GM21423 (cell line): ENCODE data around the gene SURF4.
"Not testable (repeated sequence)": the region's sequence is repeated elsewhere in the genome, so short reads cannot be mapped to it uniquely, and the experiment has no call there.

ENCODE experiments used
- ATAC-seq: cut with Tn5 transposase; IDR thresholded peaks from one replicate; pipeline ENCODE4 v1.9.1; 2021; ENCODE audit warnings: mild to moderate bottlenecking, moderate library complexity; ENCODE audit not compliant: unreplicated experiment

The SURF4 gene

DNA sequence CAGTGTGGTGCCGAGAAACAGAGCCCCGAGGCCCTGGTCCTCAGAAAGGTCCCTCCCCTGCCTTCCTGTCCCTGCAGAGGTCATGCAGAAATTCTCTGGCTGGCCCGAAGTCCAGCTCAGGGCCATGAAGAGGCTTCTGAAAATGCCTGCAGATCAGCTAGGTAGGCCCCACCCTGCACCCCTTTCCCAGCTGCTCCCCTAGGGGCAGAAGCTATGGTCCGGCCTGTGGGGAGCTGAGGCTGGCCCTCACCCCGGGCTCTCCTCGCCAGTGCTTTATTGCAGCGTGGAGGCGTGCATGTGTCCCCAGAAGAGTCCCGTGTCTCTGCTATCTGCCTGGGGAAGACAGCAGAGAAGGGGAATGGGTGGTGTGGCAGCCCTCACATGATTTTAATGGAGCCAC is 22.0 kb upstream of the SURF4 start:
- ATAC-seq, result no peak

DNA sequence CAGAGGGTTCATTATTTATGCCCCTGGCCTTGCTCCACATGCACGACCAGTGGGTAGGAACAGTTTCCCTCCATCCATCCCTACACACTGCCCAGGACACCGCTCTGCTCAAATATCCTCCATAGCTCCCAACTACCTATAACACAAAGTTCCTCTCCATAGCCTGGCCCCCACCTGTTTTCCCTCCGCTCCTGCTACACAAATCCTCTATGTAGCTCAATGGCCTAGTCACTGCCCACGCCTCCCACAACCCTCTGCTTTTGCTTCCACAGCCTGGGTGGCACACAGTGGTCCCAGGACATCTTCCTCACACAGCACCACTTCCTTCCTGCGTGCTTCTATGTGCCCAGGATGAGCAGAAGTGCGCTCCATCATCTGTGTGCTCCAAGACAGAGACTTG is 21.5 kb upstream of the SURF4 start:
- no peak for ATAC-seq

DNA sequence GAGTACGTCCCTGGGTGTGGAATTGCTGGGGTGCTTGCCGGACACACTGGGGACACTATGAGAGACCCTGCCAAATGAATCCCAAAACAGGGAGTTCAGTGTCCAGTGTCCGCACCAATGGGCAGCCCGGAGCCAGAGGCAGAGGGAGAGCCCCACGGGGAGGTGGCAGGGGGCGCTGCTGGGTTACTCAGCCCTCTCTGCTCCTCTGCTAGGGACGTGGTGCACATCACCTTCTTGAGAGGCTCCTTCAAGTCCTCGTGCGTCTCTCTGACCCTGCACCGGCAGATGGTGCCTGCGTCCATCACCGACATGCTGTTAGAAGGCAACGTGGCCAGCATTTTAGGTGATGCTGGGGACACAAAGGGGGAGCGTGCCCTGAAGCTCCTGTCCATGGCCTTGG is 21.1 kb upstream of the SURF4 start:
- no peak for ATAC-seq

DNA sequence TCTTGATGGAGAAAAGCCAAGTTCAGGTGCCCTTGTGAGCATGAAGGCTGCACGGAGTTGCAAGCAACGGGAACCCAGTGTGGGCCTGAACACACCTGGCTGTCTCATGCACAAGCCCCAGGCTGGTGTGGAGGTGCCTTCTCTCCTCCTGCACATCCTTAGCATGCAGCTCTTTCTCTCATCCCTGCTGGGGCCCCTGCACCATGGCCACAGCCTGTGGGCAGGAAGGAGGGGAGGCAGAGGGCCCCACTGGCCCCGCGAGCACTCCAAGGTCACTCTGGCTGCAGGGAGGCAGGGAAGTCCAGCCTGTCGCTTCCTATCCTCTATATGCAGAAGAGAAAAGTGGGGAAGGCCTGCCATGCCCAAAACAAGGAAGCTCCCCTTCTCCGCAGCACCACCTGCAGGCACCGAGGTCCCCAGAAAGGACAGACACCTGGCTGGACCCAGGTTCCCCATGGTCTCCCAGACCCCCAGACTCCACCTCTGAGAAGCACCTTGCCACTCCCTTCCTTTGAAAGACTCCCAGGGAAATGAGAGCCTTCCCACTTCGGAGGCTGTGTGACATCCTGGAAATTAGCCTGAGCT is 18.9 kb upstream of the SURF4 start:
- no peak for ATAC-seq

DNA sequence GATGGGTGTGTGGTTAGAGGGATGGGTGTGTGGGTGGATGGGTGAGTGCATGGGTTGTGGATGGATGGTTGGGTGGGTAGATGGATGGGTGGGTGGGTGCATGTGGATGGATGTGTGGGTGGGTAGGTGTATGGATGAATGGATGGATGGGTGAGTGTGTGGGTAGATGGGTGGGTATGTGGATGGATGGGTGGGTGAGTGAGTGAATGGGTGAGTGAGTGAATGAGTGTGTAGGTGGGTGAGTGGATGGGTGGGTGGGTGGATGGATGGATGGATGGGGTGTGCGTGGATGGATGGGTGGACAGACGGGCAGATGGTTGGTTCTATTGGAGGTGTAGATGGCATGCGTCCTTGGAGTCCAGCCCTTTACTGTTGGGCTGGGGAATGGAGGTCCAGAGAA is 17.5 kb upstream of the SURF4 start:
- no peak for ATAC-seq

DNA sequence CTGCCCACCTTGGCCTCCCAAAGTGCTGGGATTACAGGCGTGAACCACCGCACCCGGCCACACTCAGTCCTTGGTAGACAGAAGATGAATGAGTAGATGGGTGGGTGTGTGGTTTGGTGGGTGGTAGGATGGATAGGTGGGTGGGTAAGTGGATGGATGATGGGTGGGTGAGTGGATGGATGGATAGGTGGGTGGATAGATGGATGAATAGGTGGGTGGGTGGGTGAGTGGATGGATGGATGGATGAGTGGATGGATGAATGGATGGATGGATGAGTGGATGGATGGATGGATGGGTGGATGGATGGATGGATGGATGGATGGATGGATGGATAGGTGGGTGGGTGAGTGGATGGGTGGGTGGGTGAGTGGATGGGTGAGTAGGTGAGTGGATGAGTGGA is 16.4 kb upstream of the SURF4 start:
- not testable (repeated sequence) for ATAC-seq

DNA sequence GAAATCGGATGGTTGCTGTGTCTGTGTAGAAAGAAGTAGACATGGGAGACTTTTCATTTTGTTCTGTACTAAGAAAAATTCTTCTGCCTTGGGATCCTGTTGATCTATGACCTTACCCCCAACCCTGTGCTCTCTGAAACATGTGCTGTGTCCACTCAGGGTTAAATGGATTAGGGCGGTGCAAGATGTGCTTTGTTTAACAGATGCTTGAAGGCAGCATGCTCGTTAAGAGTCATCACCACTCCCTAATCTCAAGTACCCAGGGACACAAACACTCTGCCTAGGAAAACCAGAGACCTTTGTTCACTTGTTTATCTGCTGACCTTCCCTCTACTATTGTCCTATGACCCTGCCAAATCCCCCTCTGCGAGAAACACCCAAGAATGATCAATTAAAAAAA is 15.6 kb upstream of the SURF4 start:
- not testable (repeated sequence) for ATAC-seq

DNA sequence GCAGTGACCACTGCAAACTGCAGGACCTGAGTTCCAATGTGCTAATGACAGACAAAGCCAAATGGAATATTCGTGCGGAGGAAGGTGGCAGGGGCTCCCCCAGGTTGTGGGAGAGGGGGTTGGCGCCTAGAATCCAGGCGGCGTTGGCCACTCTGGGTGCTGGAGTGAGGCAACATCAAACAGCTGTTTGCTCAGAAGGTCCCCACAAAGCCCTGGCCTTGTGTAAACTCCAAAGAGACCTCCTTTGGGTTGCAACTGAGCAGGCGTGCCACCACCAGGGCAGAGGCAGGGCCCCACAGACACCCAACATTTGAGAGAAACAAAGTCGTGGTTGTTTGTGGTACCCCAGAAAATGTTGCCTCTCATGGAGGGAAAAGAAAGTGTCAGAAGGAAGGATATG is 14.9 kb upstream of the SURF4 start:
- no peak for ATAC-seq

DNA sequence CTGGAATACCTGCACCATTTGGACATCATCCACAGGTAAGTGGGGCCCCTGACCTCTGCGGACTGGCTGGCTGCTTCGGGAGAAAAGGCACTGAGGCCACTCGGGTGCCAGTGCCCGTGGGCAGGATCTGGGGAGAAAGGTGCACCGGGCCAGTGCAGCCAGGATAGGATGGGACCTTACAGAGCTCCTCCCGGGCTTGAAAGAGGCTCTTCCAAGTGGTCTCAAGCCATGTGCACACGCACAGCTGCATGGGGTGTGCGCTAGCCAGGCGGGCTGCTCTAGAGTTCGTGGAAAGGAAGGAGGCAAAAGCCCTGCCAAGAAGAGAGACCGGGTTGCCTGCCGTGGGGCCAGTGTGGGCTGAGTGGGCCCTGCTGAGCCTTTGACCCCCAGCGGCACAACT is 13.7 kb upstream of the SURF4 start:
- ATAC-seq, result no peak

DNA sequence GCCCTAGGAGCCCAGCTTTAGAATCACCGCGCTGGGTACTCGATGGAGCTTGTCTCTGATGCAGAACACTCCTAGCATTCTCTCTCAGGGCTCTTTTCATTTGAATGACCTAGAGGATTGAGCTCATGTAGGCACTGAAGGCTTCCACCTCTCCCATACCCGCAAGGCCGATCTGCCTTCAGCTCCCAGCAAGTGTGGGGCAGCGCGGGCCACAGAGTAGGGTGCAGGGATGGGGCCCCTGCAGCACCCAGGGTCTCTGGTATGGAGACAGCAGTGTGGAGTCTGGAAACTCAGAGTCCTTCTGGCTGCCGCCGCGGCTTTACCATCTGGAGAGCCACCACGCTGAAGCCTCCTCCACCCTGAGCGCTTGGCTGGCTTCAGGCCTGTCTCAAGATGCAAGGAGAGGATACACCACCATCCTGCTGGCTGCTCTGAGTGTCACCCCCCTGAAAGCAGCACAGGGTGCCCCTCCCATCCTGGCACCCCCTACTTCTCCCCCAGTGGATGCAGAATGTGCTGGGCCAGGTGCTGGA is 13.2 kb upstream of the SURF4 start:
- ATAC-seq, result no peak

DNA sequence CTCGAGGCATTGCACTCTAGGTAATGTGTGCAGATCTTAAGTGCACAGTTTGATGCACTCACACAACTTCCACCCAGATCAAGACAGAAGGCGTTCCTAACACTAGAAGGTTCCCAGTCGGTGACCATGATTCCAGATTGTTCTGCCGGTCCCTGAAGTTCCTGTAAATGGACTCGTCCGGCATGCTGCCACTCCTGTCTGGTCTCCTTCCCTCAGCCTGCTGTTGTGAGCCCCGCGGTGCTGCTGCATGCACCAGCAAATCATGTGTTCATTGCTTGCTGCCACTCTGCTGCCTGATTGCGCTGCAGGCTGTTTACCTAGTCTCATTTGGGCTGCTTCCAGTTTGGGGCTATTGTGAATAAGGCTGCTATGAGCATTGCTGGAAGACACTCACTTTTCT is 11.8 kb upstream of the SURF4 start:
- no peak for ATAC-seq

DNA sequence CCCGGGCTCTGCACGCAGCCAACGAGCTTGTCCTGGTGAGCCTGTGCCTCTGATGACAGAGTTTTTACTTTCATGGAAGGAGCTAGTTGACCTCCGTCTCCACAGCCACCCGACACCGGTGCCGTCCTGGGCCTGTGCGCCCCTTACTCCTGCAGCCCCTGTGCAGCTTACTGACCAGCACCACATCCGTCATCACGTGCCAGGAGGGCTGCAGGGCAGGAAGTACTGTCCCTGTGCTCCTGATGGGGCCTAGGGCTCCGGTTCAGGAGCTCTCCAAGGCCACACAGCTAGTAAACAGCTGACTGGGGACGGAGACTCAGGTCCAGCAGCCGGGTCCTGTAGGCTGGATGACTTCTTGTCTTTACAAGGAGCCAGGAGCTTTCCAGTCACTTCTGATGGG is 10.5 kb upstream of the SURF4 start:
- ATAC-seq, result no peak

DNA sequence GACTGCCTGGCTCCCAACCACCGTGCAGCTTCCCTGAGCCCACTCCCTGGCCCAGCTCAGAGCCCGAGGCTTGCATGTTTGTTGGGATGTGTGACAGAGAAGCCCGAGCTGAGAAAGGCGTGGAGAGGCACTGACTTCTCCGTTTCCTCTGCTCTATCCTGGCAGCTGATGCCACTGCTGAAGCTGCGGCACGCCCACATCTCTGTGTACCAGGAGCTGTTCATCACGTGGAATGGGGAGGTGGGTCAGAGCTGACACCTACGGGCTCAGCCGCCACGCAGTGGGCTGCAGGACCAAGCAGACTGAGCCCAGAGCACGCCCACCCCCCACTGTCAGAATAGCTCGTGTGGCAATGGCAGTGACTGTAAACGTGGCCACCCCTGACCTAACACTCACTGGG is 9.6 kb upstream of the SURF4 start:
- no peak for ATAC-seq

DNA sequence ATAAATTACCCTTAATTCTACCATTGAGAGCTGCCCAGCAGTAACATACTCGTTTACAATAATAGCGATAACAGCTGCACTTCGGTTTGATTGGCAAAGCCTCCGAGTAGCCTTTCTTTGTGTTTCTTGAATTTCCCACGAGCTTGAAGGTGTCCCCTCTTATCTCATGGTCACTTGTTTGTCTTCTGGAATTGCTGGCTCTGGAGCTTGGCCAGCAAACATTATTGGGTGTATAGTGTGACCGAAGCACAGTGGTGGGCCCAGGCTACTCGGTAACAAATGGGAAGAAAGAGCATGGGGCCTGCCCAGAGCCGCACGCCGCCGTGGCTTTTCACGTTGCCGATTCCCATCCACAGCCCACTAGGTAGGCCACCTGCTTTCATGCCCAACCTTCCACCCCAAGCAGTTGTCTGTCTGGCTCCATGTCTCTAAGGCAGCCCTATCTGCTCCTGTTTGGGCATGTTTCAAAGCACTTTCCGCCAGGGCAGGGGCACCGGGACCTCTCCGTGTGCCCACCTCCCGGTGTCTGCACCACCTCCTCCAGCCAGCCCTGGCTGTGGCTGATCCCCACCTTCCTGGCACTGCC is 9.0 kb upstream of the SURF4 start:
- ATAC-seq, result no peak

DNA sequence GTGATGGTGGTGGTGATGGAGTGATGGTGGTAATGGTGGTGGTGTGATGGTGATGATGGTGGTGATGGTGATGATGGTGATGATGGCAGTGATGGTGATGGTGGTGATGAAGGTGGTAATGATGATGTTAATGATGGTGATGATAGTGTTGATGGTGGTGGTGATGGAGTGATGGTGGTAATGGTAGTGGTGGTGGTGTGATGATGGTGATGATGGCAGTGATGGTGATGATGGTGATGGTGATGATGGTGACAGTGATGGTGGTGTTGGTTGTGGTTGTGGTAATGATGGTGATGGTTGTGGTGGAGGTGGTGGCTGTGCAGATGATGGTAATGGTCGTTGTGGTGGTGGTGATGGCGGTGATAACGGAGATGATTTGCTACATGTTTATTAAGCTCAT is 7.6 kb upstream of the SURF4 start:
- ATAC-seq, result no peak

DNA sequence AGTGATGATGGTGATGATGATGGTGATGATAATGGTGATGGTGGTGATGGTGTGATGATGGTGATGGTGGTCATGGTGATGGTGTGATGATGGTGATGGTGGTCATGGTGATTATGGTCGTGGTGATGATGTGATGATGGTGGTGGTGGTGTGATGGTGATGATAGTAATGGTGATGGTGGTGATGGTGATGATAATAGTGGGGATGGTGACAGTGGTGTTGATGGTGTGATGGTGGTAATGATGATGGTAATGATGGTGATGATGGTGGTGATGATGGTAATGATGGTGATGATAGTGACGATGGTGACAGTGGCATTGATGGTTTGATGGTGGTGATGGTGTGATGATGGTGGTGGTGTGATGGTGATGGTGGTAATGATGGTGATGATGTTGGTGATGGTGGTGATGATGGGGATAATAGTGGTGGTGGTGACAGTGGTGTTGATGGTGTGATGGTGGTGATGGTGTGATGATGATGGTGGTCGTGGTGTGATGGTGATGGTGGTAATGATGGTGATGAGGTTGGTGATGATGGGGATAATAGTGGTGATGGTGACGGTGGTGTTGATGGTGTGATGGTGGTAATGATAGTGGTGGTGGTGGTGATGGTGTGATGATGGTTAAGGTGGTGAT is 6.8 kb upstream of the SURF4 start:
- ATAC-seq, result no peak

DNA sequence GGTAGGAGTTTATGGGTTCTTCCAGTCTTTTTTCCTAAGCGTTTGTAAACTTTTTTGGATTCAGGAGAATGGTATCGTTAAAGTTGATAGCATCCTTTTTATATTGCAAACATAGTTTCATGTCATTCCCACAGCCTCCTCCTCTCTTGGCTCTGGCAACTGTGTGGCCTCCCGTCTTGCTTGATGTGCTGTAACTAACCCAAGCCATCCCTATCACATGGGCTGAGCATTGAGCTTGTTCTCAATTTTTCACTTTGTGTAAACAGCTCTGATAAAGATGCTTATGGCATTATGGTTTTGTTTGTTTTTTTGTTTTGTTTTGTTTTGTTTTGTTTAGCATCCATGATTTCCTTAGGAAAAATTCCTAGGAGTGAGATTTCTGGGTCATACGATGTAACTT is 4.9 kb upstream of the SURF4 start:
- ATAC-seq, result no peak

DNA sequence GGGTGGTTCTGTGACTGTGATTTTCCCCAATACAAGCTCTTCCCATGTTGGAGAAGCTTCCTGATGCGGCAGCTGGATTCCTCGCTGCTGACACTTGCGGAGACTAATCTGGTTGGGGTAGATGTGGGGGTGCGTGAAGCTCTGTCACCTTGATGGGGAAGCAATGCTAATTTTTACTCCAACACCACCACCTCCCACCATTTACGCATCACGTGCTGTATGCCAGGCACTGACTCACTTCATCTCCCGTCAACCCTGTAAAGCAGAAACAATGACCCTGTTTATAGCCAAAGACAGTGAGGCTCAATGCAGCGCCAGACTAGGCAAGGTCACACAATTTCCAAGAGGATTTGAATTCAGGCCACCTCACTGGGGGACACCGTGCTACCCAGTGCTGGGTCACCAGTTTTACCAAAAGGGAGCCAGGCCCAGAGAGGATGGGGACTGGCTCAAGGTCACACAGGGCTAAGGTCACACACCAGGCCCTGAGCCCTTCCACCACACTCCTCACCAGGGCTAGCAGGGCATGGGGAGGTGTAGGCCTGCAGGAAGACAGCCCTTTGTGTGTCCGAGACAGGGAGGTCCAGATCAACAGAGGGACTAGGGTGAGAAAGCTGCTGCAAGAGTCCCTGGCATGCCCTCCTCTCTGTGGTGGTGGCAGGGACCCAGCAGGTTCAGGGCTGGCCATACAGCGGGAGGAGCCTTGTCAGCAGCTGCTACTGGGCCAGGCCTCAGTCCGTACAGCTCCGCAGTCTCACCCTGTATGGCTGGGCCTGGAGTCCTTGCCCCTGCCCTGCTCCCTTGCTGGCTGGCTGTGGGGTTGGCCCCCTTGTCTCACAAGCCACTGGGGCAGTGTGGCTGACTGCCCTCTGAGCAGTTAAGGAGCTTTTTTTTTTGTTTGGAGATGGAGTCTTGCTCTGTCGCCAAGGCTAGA is 3.6 kb upstream of the SURF4 start:
- no peak for ATAC-seq

DNA sequence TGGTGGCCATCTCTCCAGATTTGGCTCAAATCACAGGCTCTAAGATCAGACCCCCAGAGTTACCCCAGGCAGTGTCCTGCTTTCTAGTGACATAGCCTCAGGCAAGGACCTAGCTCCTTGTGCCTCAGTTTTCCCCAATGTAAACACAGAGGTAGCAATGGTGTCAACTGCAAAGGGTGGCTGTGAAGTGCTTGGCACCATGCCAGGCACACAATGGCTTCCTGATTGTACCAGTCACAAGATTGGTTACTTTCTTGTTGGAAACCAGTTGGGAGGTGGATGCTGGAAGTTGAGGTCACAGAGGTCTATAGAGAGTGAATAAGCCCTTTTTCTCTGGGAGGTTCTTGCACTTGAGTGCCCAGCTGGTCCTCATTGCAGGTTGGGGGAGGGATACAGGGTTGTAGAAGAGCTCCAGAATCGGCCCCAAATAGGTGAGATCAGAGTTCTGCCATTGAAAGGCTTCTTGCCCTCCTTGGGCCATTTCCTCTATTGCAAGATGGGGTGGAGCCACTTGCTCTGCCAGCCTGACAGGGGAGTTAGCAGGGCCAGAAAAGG is 2.6 kb upstream of the SURF4 start:
- ATAC-seq, result no peak

DNA sequence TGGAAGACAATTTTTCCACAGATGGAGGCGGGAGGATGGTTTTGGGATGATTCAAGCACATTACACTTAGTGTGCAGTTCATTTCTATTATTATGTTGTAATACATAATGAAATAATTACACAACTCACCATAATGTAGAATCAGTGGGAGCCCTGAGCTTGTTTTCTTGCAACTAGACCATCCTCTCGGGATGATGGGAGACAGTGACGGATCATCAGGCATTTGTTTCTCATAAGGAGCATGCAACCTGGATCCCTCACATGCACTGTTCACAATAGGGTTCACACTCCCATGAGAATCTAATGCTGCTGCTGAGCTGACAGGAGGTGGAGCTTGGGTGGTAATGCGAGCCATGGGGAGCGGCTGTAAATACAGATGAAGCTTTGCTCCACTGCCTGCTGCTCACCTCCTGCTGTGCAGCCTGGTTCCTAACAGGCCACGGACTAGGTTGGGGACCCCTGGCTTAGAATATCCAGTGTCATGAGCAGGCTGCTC is 1.9 kb upstream of the SURF4 start:
- ATAC-seq, result no peak

DNA sequence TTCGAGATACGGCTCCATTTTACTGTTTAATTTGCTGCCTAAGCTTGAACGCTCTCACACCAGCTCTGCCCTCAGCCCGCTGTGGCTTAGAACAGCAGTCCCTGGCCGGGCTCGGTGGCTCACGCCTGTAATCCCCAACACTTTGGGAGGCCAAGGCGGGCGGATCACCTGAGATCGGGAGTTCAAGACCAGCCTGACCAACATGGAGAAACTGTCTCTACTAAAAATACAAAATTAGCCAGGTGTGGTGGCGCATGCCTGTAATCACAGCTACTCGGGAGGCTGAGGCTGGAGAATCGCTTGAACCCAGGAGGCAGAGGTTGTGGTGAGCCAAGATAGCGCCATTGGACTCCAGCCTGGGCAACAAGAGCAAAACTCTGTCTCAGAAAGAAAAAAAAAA is 1.4 kb upstream of the SURF4 start:
- not testable (repeated sequence) for ATAC-seq
